Erythroblast (primary cell): Measurements from ENCODE around the gene EIF6.
"Not testable (repeated sequence)": the region's sequence is repeated elsewhere in the genome, so short reads cannot be mapped to it uniquely, and the experiment has no call there.

Experiments used
- DNase-seq, 2 experiments: peaks; one replicate each; lab custom pipeline; 2025; lab: John Stamatoyannopoulos, UW
- GATA1 ChIP-seq: IDR thresholded peaks from 2 replicates; pipeline ENCODE4 v1.6.1; 2011; ENCODE audit warnings: low read depth, mild to moderate bottlenecking, control low read depth, low read length, moderate library complexity
- POLR2A ChIP-seq: IDR thresholded peaks from 2 replicates; pipeline ENCODE4 v1.6.1; 2011; ENCODE audit warnings: mild to moderate bottlenecking, low read length

Gene EIF6

GRCh38 chr20:35319192-35319870, 34.8 kb upstream of the EIF6 start:
- no peak for DNase-seq
- TF ChIP-seq POLR2A (no peak), GATA1 (no peak)

- TF ChIP-seq POLR2A (no peak), GATA1 (no peak)
- no peak for DNase-seq
These were observed 34.1 kb upstream of the EIF6 start for GRCh38 chr20:35318502-35319157.

- TF ChIP-seq POLR2A (no peak), GATA1 (no peak)
- DNase-seq: no peak
These were observed 33.0 kb upstream of the EIF6 start for GRCh38 chr20:35317416-35318210.

GRCh38 chr20:35316086-35316485, 31.5 kb upstream of the EIF6 start:
- DNase-seq: no peak
- TF ChIP-seq GATA1: no peak
- no peak for TF ChIP-seq POLR2A

- DNase-seq: not testable (repeated sequence)
These were observed 31.1 kb upstream of the EIF6 start for GRCh38 chr20:35315632-35316020.

- TF ChIP-seq GATA1: no peak
- TF ChIP-seq POLR2A: no peak
- no peak for DNase-seq
These were observed 30.5 kb upstream of the EIF6 start for GRCh38 chr20:35314816-35315631.

- DNase-seq: peak in 1 of 2 experiments; percentile 20
- TF ChIP-seq GATA1: no peak
- no peak for TF ChIP-seq POLR2A
These were observed 27.7 kb upstream of the EIF6 start for GRCh38 chr20:35312318-35312717.

- TF ChIP-seq GATA1 (no peak), POLR2A (no peak)
- DNase-seq: no peak
These were observed 27.2 kb upstream of the EIF6 start for GRCh38 chr20:35311822-35312221.

GRCh38 chr20:35311409-35311808, 26.8 kb upstream of the EIF6 start:
- DNase-seq: peak; percentile 19 to 58
- TF ChIP-seq POLR2A (no peak), GATA1 (no peak)

GRCh38 chr20:35307666-35308653, 23.4 kb upstream of the EIF6 start:
- DNase-seq: no peak
- TF ChIP-seq POLR2A: no peak
- no peak for TF ChIP-seq GATA1

GRCh38 chr20:35306931-35307517, 22.5 kb upstream of the EIF6 start:
- TF ChIP-seq POLR2A (no peak), GATA1 (no peak)
- DNase-seq: peak; percentile 53 to 75
